ENCODE data around the gene SSBP2. TPM values are rescaled to one million over a fixed set of nuclear protein-coding genes. Genes with fewer than 3 reads are reported as not detected.

The SSBP2 gene
- total RNA-seq, 2 donors from 2014 or later, result 18.1 to 31.4 TPM

- no peaks in the 10 kb centered on the region for H3K27me3 ChIP-seq
- 93 to 95% methylated on average over 5 of the region's 5 CpGs for WGBS, 2 donors
- DNase-seq (no peak), ATAC-seq (no peak)
- no peak overlapping the region for H3K4me3 ChIP-seq
- intact Hi-C loops (cut with DNase I), result no loop called here
- no peaks in the 10 kb centered on the region for H3K4me1 ChIP-seq
- TF ChIP-seq CTCF (IDR thresholded peaks at IDR 0.05) (no peak), POLR2A (IDR thresholded peaks at IDR 0.05) (no peak)
- H3K36me3 ChIP-seq (replicated peaks in 1 of 2; ENCODE audit: insufficient read depth in 1 of 2, low read depth in 2 of 2), result no peaks in the 10 kb centered on the region
- no peaks in the 10 kb centered on the region for H3K9me3 ChIP-seq
- no peak overlapping the region for H3K27ac ChIP-seq
Observed at GRCh38 chr5:81688215-81688614, 62.7 kb downstream of the SSBP2 start.

- no peaks in the 10 kb centered on the region for H3K36me3 ChIP-seq (replicated peaks in 1 of 2; ENCODE audit: insufficient read depth in 1 of 2, low read depth in 2 of 2)
- DNase-seq, result no peak
- no peak overlapping the region for H3K27ac ChIP-seq
- 100% methylated on average over 1 of the region's 1 CpG for WGBS, 2 donors
- intact Hi-C loops (cut with DNase I), result no loop called here
- H3K4me1 ChIP-seq, result no peaks in the 10 kb centered on the region
- H3K27me3 ChIP-seq, result no peaks in the 10 kb centered on the region
- ATAC-seq, result no peak
- no peak overlapping the region for H3K4me3 ChIP-seq
- no peaks in the 10 kb centered on the region for H3K9me3 ChIP-seq
- TF ChIP-seq CTCF (IDR thresholded peaks at IDR 0.05) (no peak), POLR2A (IDR thresholded peaks at IDR 0.05) (no peak)
Observed at GRCh38 chr5:81687292-81687691, 63.6 kb downstream of the SSBP2 start.

GRCh38 chr5:81685471-81685870 lies 65.4 kb downstream of the SSBP2 start:
- H3K27me3 ChIP-seq, result no peaks in the 10 kb centered on the region
- no peaks in the 10 kb centered on the region for H3K36me3 ChIP-seq (replicated peaks in 1 of 2; ENCODE audit: insufficient read depth in 1 of 2, low read depth in 2 of 2)
- TF ChIP-seq CTCF (IDR thresholded peaks at IDR 0.05) (no peak), POLR2A (IDR thresholded peaks at IDR 0.05) (no peak)
- ATAC-seq (no peak), DNase-seq (no peak)
- no peaks in the 10 kb centered on the region for H3K4me1 ChIP-seq
- H3K27ac ChIP-seq, result no peak overlapping the region
- H3K9me3 ChIP-seq, result no peaks in the 10 kb centered on the region
- intact Hi-C loops (cut with DNase I), result no loop called here
- 84 to 89% methylated on average over 2 of the region's 2 CpGs for WGBS, 2 donors
- H3K4me3 ChIP-seq, result no peak overlapping the region

- intact Hi-C loops (cut with DNase I), result no loop called here
- ATAC-seq, result no peak
- WGBS, 2 donors, result 95 to 100% methylated on average over 1 of the region's 1 CpG
Observed at GRCh38 chr5:81679885-81680284, 71.0 kb downstream of the SSBP2 start.

GRCh38 chr5:81675420-81675819 lies 75.5 kb downstream of the SSBP2 start:
- intact Hi-C loops (cut with DNase I), result no loop called here
- no peak for TF ChIP-seq POLR2A (IDR thresholded peaks at IDR 0.05)
- no peak for TF ChIP-seq CTCF (IDR thresholded peaks at IDR 0.05)
- Histone ChIP-seq H3K27ac (no peak overlapping the region), H3K4me3 (no peak overlapping the region), H3K36me3 (replicated peaks in 1 of 2; ENCODE audit: insufficient read depth in 1 of 2, low read depth in 2 of 2) (no peaks in the 10 kb centered on the region), H3K9me3 (no peaks in the 10 kb centered on the region), H3K27me3 (no peaks in the 10 kb centered on the region), H3K4me1 (peaks cover 13% of the 10 kb centered on the region)
- WGBS, 2 donors, result 63 to 86% methylated on average over 3 of the region's 3 CpGs
- ATAC-seq (no peak), DNase-seq (no peak)

More at GRCh38 chr5:81679885-81680284, 71.0 kb downstream of the SSBP2 start:
- Histone ChIP-seq H3K27ac (no peak overlapping the region), H3K4me1 (peaks cover 13% of the 10 kb centered on the region), H3K27me3 (no peaks in the 10 kb centered on the region), H3K36me3 (replicated peaks in 1 of 2; ENCODE audit: insufficient read depth in 1 of 2, low read depth in 2 of 2) (no peaks in the 10 kb centered on the region), H3K4me3 (no peak overlapping the region), H3K9me3 (no peaks in the 10 kb centered on the region)
- TF ChIP-seq POLR2A (IDR thresholded peaks at IDR 0.05), result no peak
- DNase-seq, result no peak
